Trophoblast cell (in vitro differentiated cells and primary cell): ENCODE results near the gene SERAC1.

Experiments used
- DNase-seq, 2 donors: peaks; one replicate each; pipeline ENCODE4 v3.0.0-alpha.2; 2016
- H2AFZ ChIP-seq: 2 replicates; pipeline ENCODE4 v1.6.1; 2013; ENCODE audit warnings: low read length, moderate library complexity, mild to moderate bottlenecking; ENCODE audit not compliant: insufficient read depth, poor library complexity
- H2AK5ac ChIP-seq: 2 replicates; pipeline ENCODE4 v1.6.1; 2013; ENCODE audit warnings: mild to moderate bottlenecking, low read length
- H2BK120ac ChIP-seq: 2 replicates; pipeline ENCODE4 v1.6.1; 2013; ENCODE audit warnings: low read length, mild to moderate bottlenecking, moderate library complexity; ENCODE audit not compliant: insufficient read depth, poor library complexity
- H2BK12ac ChIP-seq: 2 replicates; pipeline ENCODE4 v1.6.1; 2013; ENCODE audit warnings: mild to moderate bottlenecking, low read length, moderate library complexity
- H2BK5ac ChIP-seq: 2 replicates; pipeline ENCODE4 v1.6.1; 2013; ENCODE audit warnings: low read length, low read depth, moderate library complexity, mild to moderate bottlenecking; ENCODE audit not compliant: poor library complexity
- H3K14ac ChIP-seq: 2 replicates; pipeline ENCODE4 v1.6.1; 2013; ENCODE audit warnings: mild to moderate bottlenecking, low read length
- H3K18ac ChIP-seq: 2 replicates; pipeline ENCODE4 v1.6.1; 2013; ENCODE audit warnings: mild to moderate bottlenecking, low read length
- H3K23ac ChIP-seq: 2 replicates; pipeline ENCODE4 v1.6.1; 2013; ENCODE audit warnings: low read length
- H3K27ac ChIP-seq: 2 replicates; pipeline ENCODE4 v1.5.1; 2013; ENCODE audit warnings: low read depth, mild to moderate bottlenecking, inconsistent platforms, low read length, moderate library complexity
- H3K27me3 ChIP-seq: 2 replicates; pipeline ENCODE4 v1.6.1; 2013; ENCODE audit warnings: inconsistent platforms, mild to moderate bottlenecking, low read length, moderate library complexity; ENCODE audit not compliant: insufficient read depth
- H3K36me3 ChIP-seq, 2 experiments: 1 replicate in 1 of 2; 2 replicates in 1 of 2; pipeline ENCODE4 v1.6.1; 2013; ENCODE audit warnings: low read length in 2 of 2, mild to moderate bottlenecking in 2 of 2, moderate library complexity in 1 of 2; ENCODE audit not compliant: insufficient read depth in 2 of 2, control insufficient read depth in 1 of 2
- H3K4ac ChIP-seq: 2 replicates; pipeline ENCODE4 v1.6.1; 2013; ENCODE audit warnings: low read depth, mild to moderate bottlenecking, low read length, moderate library complexity
- H3K4me1 ChIP-seq, 2 experiments: 1 replicate in 1 of 2; 2 replicates in 1 of 2; pipeline ENCODE4 v1.6.1; 2013; ENCODE audit warnings: low read length in 2 of 2, mild to moderate bottlenecking in 2 of 2, moderate library complexity in 1 of 2; ENCODE audit not compliant: insufficient read depth in 2 of 2, control insufficient read depth in 1 of 2
- H3K4me2 ChIP-seq: 2 replicates; pipeline ENCODE4 v1.6.1; 2013; ENCODE audit warnings: inconsistent platforms, mild to moderate bottlenecking, low read length, moderate library complexity
- H3K4me3 ChIP-seq: 2 replicates; pipeline ENCODE4 v1.5.1; 2013; ENCODE audit warnings: mild to moderate bottlenecking, low read depth, low read length, inconsistent platforms
- H3K79me1 ChIP-seq: one replicate; pipeline ENCODE4 v1.6.1; 2013; ENCODE audit warnings: low read length
- H3K79me2 ChIP-seq: 2 replicates; pipeline ENCODE4 v1.6.1; 2013; ENCODE audit warnings: low read length, mild to moderate bottlenecking; ENCODE audit not compliant: control insufficient read depth, insufficient read depth, poor library complexity
- H3K9ac ChIP-seq: 2 replicates; pipeline ENCODE4 v1.6.1; 2013; ENCODE audit warnings: mild to moderate bottlenecking, low read length
- H3K9me3 ChIP-seq: 2 replicates; pipeline ENCODE4 v1.6.1; 2013; ENCODE audit warnings: low read depth, mild to moderate bottlenecking, control low read depth, inconsistent platforms, low read length; ENCODE audit not compliant: insufficient read depth
- H4K12ac ChIP-seq: 2 replicates; pipeline ENCODE4 v1.6.1; 2013; ENCODE audit warnings: low read depth, mild to moderate bottlenecking, low read length, moderate library complexity
- H4K8ac ChIP-seq: 2 replicates; pipeline ENCODE4 v1.6.1; 2013; ENCODE audit warnings: low read depth, mild to moderate bottlenecking, low read length, moderate library complexity
- H4K91ac ChIP-seq: one replicate; pipeline ENCODE4 v1.6.1; 2013; ENCODE audit warnings: low read depth, mild to moderate bottlenecking, low read length, moderate library complexity
- WGBS: extraction: QIAGEN DNeasy Blood & Tissue Kit; methylation state at CpG from one replicate; pipeline ENCODE4 v1.1.7; 2013; ENCODE audit warnings: missing lambda C conversion rate; ENCODE audit not compliant: insufficient read length, insufficient coverage; ENCODE audit errors: extremely low coverage; 5-methylcytosine and 5-hydroxymethylcytosine counted together

SERAC1 gene

DNA sequence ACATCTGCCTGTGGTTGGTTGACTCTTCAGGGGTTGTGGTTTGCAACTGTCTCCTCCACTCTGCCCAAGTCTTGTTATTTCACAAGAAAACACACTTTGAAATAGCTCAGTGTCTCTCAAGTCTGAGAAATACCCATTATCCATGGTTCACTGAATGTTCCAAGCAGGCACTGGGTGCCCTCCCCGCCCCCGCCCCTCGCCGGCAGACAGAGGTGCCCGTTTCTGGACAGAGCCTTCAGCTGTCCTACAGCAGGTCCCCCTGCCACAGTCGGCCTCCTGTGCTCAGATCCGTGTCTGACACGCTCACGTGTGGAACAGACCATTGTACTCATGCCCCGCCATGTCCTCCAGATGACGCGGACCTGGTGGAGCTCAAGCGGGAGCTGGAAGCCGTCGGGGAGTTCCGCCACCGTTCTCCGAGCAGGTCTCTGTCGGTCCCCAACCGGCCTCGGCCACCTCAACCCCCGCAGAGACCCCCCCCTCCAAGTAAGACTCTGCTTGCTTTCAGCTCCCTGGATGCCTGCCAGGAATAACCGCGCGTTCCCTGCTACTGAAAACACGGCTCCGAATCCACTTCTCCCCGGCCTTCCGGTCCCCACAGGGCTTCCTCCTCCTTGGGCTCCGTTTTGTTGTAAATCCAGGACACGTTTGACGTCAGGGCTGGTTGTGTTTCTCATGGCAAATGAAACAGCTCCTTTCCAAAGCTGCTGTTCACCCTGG, 81.4 kb downstream of the SERAC1 start:
- no CpG with 5 or more reads among the region's 32 CpGs for WGBS
- peaks cover 47 to 61% of the 10 kb centered on the region in 2 experiments for H3K36me3 ChIP-seq

DNA sequence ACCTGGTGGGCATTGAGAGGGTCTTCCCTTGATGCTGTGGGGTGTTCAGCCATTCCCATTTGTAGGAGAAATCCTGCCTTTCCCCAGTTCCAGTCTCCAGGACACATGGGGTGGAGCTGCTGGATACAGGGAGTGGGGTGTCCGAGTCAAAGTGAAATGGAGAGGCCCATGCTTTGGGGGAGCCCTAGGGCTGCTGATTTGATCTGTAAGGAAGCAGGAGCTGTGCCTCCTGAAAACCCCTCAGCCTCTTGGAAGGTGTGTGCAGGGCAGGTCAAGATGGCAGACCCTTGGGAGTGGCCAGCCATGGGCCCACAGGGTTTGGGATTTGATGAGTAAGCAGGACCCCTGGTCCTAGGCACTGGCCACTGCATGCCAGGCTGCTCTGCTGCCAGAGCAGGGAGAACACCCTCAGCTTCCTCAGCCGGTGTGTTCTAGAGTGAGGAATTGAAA, 82.0 kb downstream of the SERAC1 start:
- Histone ChIP-seq H3K4me1 (no peaks in the 10 kb centered on the region), H2BK12ac (no peak overlapping the region), H3K4ac (no peak overlapping the region), H4K91ac (no peak overlapping the region), H3K4me3 (no peak overlapping the region), H3K36me3 (peaks cover 52 to 66% of the 10 kb centered on the region in 2 experiments), H3K79me2 (no peaks in the 10 kb centered on the region), H3K9me3 (no peaks in the 10 kb centered on the region), H2BK5ac (no peak overlapping the region), H4K8ac (no peak overlapping the region), H3K23ac (no peak overlapping the region), H3K14ac (no peak overlapping the region), H3K9ac (no peak overlapping the region), H3K27me3 (no peaks in the 10 kb centered on the region), H2AK5ac (no peak overlapping the region), H3K27ac (no peak overlapping the region), H4K12ac (no peak overlapping the region), H2AFZ (no peak overlapping the region), H3K18ac (no peak overlapping the region), H3K79me1 (no peaks in the 10 kb centered on the region), H3K4me2 (no peak overlapping the region), H2BK120ac (no peak overlapping the region)
- no peak for DNase-seq
- no CpG with 5 or more reads among the region's 2 CpGs for WGBS

More for the DNA sequence above, 81.4 kb downstream of the SERAC1 start:
- no peak overlapping the region for H2AFZ ChIP-seq
- no peaks in the 10 kb centered on the region for H3K4me1 ChIP-seq
- no peak overlapping the region for H4K91ac ChIP-seq
- H3K79me2 ChIP-seq, result no peaks in the 10 kb centered on the region
- H3K27ac ChIP-seq, result no peak overlapping the region
- no peak overlapping the region for H3K4me2 ChIP-seq
- no peak overlapping the region for H3K18ac ChIP-seq
- H4K12ac ChIP-seq, result no peak overlapping the region
- H2BK12ac ChIP-seq, result no peak overlapping the region
- H3K4me3 ChIP-seq, result no peak overlapping the region
- H3K9ac ChIP-seq, result no peak overlapping the region
- no peak overlapping the region for H2BK5ac ChIP-seq
- no peaks in the 10 kb centered on the region for H3K9me3 ChIP-seq
- no peak overlapping the region for H2AK5ac ChIP-seq
- H3K14ac ChIP-seq, result no peak overlapping the region
- H3K27me3 ChIP-seq, result no peaks in the 10 kb centered on the region
- H4K8ac ChIP-seq, result no peak overlapping the region
- DNase-seq, result no peak
- no peak overlapping the region for H2BK120ac ChIP-seq
- H3K4ac ChIP-seq, result no peak overlapping the region
- no peaks in the 10 kb centered on the region for H3K79me1 ChIP-seq
- H3K23ac ChIP-seq, result no peak overlapping the region

DNA sequence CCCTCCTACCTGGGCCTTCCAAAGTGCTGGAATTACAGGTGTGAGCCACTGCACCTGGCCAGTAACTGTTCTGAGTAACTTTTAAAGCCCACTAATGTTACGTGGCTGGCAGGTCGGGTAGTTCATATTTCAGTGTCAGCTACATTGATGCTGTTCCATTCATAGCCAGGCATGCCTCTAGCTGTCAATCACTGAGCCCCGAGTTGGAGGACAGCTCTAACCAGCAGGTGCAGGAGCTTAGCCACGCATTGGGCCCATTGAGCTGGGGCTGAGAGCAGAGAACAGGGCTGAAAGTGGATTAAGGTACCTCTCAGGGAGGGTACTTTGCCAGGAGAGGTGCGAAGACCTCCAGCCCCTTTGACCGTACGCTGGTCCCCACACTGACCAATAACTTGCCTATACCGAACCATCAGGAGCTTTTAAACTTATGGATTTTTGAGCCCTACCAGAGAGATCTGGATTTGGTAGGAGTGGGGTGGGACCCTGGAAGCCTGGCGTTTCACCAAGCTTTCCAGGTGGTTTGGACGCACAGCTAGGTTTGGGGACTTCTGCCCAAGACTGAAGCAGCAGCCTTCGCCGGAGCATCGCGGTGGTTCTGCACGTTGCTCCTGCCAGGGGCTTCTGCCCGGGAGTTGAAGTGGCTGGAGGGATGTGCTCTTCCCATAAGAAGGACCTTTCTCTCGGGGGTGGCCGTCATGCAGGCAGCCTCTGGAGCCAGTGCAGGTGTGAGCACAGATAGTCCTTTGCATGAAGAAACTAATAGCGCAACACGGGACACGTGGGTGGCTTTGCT, 82.6 kb downstream of the SERAC1 start:
- no peak overlapping the region for H2BK5ac ChIP-seq
- H2AFZ ChIP-seq, result no peak overlapping the region
- no peak overlapping the region for H3K14ac ChIP-seq
- H3K79me1 ChIP-seq, result no peaks in the 10 kb centered on the region
- no peak overlapping the region for H2AK5ac ChIP-seq
- no peak overlapping the region for H3K23ac ChIP-seq
- no peak overlapping the region for H3K18ac ChIP-seq
- no peak overlapping the region for H4K12ac ChIP-seq
- no peaks in the 10 kb centered on the region for H3K27me3 ChIP-seq
- no peak overlapping the region for H2BK12ac ChIP-seq
- no peaks in the 10 kb centered on the region for H3K4me1 ChIP-seq
- no peak overlapping the region for H3K27ac ChIP-seq
- no peaks in the 10 kb centered on the region for H3K9me3 ChIP-seq
- no peak overlapping the region for H3K9ac ChIP-seq
- no peak overlapping the region for H4K8ac ChIP-seq
- H3K4ac ChIP-seq, result no peak overlapping the region
- H3K36me3 ChIP-seq, result peaks cover 56 to 69% of the 10 kb centered on the region in 2 experiments
- H4K91ac ChIP-seq, result no peak overlapping the region
- H3K79me2 ChIP-seq, result no peaks in the 10 kb centered on the region
- no peak overlapping the region for H3K4me3 ChIP-seq
- no peak for DNase-seq
- no CpG with 5 or more reads among the region's 21 CpGs for WGBS
- H3K4me2 ChIP-seq, result no peak overlapping the region
- H2BK120ac ChIP-seq, result no peak overlapping the region

DNA sequence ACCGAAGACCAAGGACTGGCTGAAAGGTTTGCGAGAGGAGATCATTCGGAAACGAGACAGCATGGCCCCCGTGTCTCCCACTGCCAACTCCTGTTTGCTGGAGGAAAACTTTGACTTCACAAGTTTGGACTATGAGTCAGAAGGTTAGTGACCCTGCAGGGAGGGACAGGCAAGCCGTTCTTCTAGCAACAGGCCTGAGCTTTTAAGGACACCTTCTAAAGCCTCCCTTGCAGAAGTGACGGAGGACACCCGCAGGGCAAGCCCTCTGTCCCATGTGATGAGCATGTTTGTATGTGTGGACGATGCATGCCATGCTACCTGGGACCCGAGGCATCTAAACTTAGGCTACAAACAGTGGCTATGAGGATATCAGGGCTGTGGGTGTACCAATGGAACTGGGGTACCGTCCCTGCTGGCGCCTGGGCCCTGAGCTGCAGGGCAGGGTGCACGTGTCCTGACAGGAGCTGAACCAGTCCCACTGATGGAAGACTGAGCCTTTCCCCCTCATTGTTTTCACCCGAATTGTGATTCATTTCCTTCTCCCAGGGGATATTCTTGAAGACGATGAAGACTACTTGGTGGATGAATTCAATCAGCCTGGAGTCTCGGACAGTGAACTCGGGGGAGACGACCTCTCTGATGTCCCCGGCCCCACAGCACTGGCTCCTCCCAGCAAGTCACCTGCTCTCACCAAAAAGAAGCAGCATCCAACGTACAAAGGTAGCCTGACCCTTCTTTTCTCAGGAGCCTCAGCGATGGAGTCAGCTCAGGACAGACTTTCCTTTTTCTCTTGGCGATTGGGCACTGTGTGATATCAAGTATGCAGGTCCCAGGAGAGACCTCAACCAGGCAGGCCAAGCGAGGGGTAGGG, 84.4 kb downstream of the SERAC1 start:
- no peak overlapping the region for H2AK5ac ChIP-seq
- no peak for DNase-seq
- no peak overlapping the region for H3K4ac ChIP-seq
- H3K9me3 ChIP-seq, result no peaks in the 10 kb centered on the region
- H3K79me2 ChIP-seq, result no peaks in the 10 kb centered on the region
- H3K4me2 ChIP-seq, result no peak overlapping the region
- H4K91ac ChIP-seq, result no peak overlapping the region
- H2BK12ac ChIP-seq, result no peak overlapping the region
- H3K18ac ChIP-seq, result no peak overlapping the region
- H2BK120ac ChIP-seq, result no peak overlapping the region
- H3K27me3 ChIP-seq, result no peaks in the 10 kb centered on the region
- H2AFZ ChIP-seq, result no peak overlapping the region
- H3K4me3 ChIP-seq, result no peak overlapping the region
- H2BK5ac ChIP-seq, result no peak overlapping the region
- H4K12ac ChIP-seq, result no peak overlapping the region
- no peaks in the 10 kb centered on the region for H3K4me1 ChIP-seq
- no peak overlapping the region for H3K14ac ChIP-seq
- H3K23ac ChIP-seq, result no peak overlapping the region
- H3K36me3 ChIP-seq, result peaks cover 55 to 60% of the 10 kb centered on the region in 2 experiments
- no peak overlapping the region for H3K27ac ChIP-seq
- H3K9ac ChIP-seq, result no peak overlapping the region
- H3K79me1 ChIP-seq, result no peaks in the 10 kb centered on the region
- no CpG with 5 or more reads among the region's 23 CpGs for WGBS
- no peak overlapping the region for H4K8ac ChIP-seq
